DOHH2 (cell line): ENCODE measurements around the gene STRIP1.

Experiments
- EZH2phosphoT487 ChIP-seq: fragments of 200-600 bp; sonication (generic); IDR thresholded peaks from 2 replicates; pipeline ENCODE4 v1.6.1; 2017; ENCODE audit warnings: borderline replicate concordance, mild to moderate bottlenecking, antibody characterized with exemption, low read length, moderate library complexity, mixed read lengths
- TF ChIP-seq, protein P1 (sequence below): fragments of 200-600 bp; sonication (generic); IDR thresholded peaks from one replicate; pipeline ENCODE4 v1.5.1; 2014; ENCODE audit warnings: antibody characterized with exemption, mild to moderate bottlenecking, low read depth, low read length; ENCODE audit not compliant: poor library complexity, severe bottlenecking

DNA sequence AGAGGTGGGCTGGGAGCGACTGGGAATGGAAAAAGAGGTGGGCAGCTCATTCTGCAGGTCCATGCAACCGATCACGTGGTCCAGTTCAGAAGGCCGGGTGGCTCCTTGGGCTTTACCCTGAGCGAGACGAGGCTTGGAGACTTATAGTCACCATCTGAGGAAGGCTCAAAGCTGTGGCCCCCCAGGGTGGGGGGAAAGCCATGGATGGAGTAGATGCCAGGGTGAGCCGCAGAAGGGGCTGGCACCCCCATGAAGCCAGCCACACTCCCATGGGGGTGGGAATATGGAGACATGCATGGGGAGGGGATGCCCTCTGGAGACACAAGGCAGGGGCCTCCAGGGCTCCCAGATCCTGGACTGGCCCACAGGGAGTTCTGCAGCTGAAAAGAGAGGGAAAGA is 26.2 kb downstream of the STRIP1 start:
- TF ChIP-seq, protein P1, sequence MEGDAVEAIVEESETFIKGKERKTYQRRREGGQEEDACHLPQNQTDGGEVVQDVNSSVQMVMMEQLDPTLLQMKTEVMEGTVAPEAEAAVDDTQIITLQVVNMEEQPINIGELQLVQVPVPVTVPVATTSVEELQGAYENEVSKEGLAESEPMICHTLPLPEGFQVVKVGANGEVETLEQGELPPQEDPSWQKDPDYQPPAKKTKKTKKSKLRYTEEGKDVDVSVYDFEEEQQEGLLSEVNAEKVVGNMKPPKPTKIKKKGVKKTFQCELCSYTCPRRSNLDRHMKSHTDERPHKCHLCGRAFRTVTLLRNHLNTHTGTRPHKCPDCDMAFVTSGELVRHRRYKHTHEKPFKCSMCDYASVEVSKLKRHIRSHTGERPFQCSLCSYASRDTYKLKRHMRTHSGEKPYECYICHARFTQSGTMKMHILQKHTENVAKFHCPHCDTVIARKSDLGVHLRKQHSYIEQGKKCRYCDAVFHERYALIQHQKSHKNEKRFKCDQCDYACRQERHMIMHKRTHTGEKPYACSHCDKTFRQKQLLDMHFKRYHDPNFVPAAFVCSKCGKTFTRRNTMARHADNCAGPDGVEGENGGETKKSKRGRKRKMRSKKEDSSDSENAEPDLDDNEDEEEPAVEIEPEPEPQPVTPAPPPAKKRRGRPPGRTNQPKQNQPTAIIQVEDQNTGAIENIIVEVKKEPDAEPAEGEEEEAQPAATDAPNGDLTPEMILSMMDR = no peak
- no peak for TF ChIP-seq EZH2phosphoT487
